Astrocyte of the hippocampus (primary cell): ENCODE results near the gene LIPN.

Experiments used
- DNase-seq: peaks from one replicate; pipeline ENCODE4 v3.0.0; 2011; ENCODE audit warnings: low read depth, low spot score

Gene LIPN

GRCh38 chr10:88783724-88784123 lies 23.9 kb downstream of the LIPN start:
- DNase-seq = no peak

GRCh38 chr10:88786032-88786770 lies 26.4 kb downstream of the LIPN start:
- DNase-seq = no peak

- DNase-seq = peak; percentile 6
Observed at GRCh38 chr10:88787463-88787862, 27.6 kb downstream of the LIPN start.

- no peak for DNase-seq
Observed at GRCh38 chr10:88788924-88789323, 29.1 kb downstream of the LIPN start.

- peak; percentile 12 for DNase-seq
Observed at GRCh38 chr10:88791924-88792323, 32.1 kb downstream of the LIPN start.

- no peak for DNase-seq
Observed at GRCh38 chr10:88792661-88793060, 32.8 kb downstream of the LIPN start.

- peak; percentile 18 for DNase-seq
Observed at GRCh38 chr10:88793712-88794299, 34.0 kb downstream of the LIPN start.

GRCh38 chr10:88794731-88795130 lies 34.9 kb downstream of the LIPN start:
- no peak for DNase-seq

GRCh38 chr10:88800152-88801125 lies 40.6 kb downstream of the LIPN start:
- DNase-seq = peak; percentile 26

- DNase-seq = no peak
Observed at GRCh38 chr10:88802523-88803285, 42.9 kb downstream of the LIPN start, which contains the start of gene LIPM. Gene LIPM, plus strand, starts transcription at chr10:88802730. Its CDS starts 167 bp downstream, at chr10:88802897.

- DNase-seq = no peak
Observed at GRCh38 chr10:88803641-88804040, 43.8 kb downstream of the LIPN start.

GRCh38 chr10:88804083-88804812 lies 44.4 kb downstream of the LIPN start:
- no peak for DNase-seq

GRCh38 chr10:88805361-88805760 lies 45.5 kb downstream of the LIPN start:
- DNase-seq = no peak

- no peak for DNase-seq
Observed at GRCh38 chr10:88805924-88806323, 46.1 kb downstream of the LIPN start.

- no peak for DNase-seq
Observed at GRCh38 chr10:88809621-88810020, 49.8 kb downstream of the LIPN start.

GRCh38 chr10:88810196-88810961 lies 50.6 kb downstream of the LIPN start:
- peak; percentile 74 for DNase-seq

GRCh38 chr10:88813200-88813599 lies 53.4 kb downstream of the LIPN start:
- DNase-seq = no peak

- peak; percentile 70 for DNase-seq
Observed at GRCh38 chr10:88819290-88819689, 59.5 kb downstream of the LIPN start.

GRCh38 chr10:88820748-88821401 lies 61.1 kb downstream of the LIPN start:
- DNase-seq = peak; percentile 28
